Stimulated activated CD8-positive, alpha-beta memory T cell treated with anti-CD3 and anti-CD28 coated beads, Interleukin-7, amount 100 ng/mL, for 48 hours (primary cell): Measurements from ENCODE around the gene FLOT2.
"Not testable (repeated sequence)": the region's sequence is repeated elsewhere in the genome, so short reads cannot be mapped to it uniquely, and the experiment has no call there.

Experiments used
- DNase-seq, 2 donors: peaks; one replicate each; pipeline ENCODE4 v3.0.0-alpha.2; 2020; ENCODE audit warnings: low read depth in 1 of 2; ENCODE audit errors: extremely low read depth in 1 of 2

Gene FLOT2

GRCh38 chr17:28877150-28877711, 20.3 kb downstream of the FLOT2 start:
- not testable (repeated sequence) for DNase-seq

- no peak for DNase-seq
Observed at GRCh38 chr17:28875848-28876550, 21.5 kb downstream of the FLOT2 start.

DNA sequence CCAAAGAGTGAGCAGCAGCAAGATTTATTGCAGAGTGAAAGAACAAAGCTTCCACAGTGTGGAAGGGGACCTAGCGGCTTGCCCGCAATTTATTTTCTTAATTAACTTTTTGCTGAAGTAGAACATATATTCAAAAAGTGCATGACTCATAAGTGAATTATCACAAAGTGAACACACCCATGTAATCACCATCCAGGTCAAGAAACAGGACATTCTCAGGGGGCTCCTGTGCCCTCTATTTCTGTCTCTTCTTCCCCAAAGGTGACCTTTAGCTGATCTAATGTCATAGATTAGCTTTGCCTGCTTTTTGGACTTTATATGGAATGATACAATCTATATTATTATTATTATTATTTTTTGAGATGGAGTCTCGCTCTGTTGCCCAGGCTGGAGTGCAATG, 22.8 kb downstream of the FLOT2 start:
- no peak for DNase-seq

DNA sequence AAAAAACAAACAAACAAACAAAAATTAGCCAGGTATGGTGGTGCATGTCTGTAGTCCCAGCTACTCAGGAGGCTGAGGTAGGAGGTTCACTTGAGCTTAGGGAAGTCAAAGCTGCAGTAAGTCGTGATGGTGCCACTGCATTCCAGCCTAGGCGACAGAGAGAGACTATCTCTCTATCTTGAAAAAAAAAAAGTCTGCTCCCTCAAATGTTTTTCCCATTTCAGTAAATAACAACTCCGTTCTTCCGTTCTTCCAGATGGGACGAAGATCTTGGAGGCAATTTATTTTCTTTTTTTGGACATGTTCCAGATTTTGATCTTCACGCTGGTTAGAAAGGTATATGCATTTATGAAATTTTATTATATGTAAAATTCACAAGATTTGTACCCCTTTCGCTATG, 23.7 kb downstream of the FLOT2 start:
- DNase-seq = no peak

DNA sequence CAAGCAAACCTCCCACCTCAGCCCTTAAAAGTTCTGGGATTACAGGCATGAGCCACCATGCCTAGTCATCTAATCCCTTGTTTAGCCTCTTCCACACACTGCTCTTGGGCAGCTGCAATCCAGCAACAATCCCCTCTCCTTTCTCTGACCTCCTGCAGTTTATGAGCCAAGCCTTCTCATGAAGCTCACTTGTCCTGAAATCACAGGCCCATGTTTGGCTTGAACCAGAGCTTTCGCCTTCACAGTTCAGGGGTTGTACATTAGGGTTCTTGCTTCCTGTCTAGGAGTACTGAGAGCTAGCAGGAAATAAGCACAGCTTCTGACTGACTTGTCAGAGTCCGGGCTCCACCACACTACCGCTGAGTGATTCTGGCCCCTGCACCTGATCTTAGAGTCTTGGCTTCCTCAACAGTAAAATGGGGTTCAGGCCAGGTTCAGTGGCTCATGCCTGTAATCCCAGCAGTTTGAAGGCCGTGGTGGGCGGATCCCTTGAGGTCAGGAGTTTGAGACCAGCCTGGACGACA, 26.4 kb downstream of the FLOT2 start:
- DNase-seq = peak in 1 of 2 donors; percentile 35

DNA sequence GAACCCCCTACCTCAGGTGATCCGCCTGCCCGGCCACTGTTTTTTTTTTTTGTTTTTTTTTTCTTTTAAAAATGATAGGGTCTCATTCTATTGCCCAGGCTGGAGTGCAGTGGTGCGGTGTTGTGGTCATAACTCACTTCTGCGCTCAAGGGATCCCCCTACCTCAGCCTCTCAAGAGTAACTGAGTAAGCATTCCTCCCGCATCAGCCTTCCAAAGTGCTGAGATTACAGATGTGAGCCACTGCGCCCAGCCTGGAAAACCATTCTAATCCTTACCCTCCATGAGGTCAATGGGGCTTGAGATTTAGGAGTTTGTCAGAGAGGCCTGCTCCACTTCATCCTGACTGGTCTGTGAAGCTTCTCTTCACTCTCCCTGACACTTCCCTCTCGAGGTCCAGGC, 30.3 kb downstream of the FLOT2 start:
- no peak for DNase-seq

- DNase-seq = no peak
Observed at GRCh38 chr17:28865946-28866752, 31.4 kb downstream of the FLOT2 start.

- no peak for DNase-seq
Observed at GRCh38 chr17:28864991-28865849, 32.3 kb downstream of the FLOT2 start.

DNA sequence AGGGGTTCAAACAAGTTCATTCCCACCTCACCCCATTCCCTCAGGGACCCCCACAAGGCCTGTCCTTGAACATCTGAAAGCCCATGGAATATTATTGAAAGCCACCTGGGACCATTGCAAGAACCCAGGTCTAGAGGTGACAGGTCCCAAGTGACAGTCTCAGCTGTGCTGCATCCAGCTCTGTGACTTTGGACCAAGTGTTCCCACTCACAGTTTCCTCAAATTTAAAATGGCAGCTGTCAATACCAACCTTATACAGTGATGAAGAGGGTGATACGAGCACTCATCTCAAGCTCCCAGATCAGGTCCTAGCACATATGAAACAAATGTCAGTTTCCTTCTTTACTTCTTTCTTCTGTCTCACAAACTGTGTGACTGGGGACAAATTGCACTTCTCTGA, 33.6 kb downstream of the FLOT2 start:
- no peak for DNase-seq

- no peak for DNase-seq
Observed at GRCh38 chr17:28862561-28862960, 35.0 kb downstream of the FLOT2 start.

DNA sequence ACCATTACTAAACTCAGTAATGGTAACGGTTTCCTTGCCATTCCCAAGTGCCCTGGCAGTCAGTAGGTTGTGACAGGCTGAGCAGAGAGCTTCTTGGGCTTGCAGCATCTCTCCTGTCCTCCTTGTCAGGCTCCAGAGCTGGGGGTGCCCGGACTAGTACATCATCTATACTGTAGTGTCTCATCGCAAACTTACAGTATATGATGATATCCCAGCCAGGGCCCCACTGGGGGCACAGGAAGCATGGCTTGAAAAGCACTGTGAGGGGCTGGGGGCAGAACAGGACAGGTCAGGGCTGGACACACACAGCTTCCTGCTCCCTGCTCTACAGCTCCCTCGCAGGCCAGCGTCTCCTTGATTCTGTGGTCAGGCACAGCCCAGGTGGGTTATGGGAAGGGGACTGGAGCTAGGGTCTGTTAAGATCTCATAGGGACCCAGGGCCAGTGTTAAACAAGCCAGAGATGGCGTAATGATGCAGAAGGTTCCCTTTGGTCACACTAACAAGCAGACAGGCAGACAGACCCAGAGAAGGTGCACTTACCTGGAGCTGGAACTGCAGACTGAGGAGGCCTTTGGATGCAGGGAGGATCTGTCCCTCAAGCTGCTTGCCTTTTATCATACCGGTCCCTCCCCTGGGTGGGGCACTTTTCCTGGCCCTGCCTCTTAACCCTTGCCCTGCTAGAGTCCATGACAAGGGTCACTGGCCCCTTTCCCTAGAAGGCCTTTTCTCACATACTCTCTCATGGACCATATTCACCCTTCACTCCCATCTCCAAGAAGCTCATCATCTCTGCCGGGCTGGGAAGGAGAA, 35.9 kb downstream of the FLOT2 start:
- DNase-seq = no peak

DNA sequence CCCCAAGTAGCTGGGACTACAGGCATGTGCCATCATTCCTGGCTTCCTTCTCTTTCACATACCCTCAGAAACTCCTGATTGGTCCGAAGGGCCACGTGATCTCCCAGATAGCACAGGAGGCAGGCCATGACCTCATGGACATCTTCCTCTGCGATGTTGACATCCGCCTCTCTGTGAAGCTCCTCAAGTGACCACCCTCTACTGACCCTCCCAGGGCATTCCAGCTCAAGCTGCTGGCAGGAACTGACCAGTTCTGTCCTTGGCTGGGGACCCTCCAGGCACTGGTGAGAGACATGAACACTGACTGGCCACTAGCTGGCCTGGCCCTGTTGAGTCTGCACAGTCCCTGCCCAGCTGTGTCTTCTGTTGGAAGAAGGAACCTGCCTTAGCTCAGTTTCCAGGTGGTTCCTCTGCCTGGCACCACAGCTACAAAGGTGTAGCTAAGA, 37.1 kb downstream of the FLOT2 start:
- DNase-seq = no peak

DNA sequence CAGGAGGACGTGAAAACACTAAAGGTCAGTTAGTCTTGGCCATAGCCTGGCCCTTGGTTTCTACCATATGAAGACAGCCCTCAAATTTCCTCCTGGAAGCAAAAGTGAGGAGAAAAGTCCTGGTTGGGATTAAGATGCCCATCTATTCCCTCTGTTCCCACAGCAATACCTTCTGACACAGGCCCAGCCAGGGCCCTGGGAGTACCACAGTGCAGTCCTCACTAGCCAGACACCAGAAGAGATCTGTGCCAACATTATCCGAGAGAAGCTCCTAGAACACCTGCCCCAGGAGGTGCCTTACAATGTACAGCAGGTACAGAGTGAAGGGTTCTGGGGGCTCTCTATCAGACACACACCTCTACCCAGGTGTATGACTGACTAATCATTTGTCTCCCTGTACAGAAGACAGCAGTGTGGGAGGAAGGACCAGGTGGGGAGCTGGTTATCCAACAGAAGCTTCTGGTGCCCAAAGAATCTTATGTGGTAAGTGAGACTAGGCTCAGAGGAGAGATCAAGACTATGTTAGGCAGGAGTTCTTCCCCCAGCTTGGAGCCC, 38.7 kb downstream of the FLOT2 start:
- no peak for DNase-seq

GRCh38 chr17:28857905-28858800, 39.4 kb downstream of the FLOT2 start:
- DNase-seq = no peak

DNA sequence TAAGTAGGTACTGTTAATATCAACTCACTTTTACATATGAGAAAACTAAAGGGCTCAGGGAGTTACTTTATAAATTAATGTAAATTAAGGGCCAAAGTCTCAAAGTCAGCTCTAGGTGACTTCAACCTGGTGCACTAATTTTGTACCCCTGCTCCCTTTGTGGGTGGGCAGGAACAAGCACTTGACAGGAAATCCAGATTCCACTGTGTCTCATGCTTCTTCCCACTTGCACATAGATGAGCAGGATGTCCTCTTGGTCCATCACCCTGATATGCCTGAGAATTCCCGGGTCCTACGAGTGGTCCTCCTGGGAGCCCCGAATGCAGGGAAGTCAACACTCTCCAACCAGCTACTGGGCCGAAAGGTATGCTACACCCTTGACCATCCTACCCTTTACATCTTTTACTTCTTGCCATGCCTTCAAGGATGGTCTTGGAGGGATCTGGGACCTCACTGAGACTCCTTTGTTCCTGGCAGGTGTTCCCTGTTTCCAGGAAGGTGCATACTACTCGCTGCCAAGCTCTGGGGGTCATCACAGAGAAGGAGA, 41.4 kb downstream of the FLOT2 start:
- no peak for DNase-seq

GRCh38 chr17:28855336-28855679, 42.2 kb downstream of the FLOT2 start:
- DNase-seq = no peak

DNA sequence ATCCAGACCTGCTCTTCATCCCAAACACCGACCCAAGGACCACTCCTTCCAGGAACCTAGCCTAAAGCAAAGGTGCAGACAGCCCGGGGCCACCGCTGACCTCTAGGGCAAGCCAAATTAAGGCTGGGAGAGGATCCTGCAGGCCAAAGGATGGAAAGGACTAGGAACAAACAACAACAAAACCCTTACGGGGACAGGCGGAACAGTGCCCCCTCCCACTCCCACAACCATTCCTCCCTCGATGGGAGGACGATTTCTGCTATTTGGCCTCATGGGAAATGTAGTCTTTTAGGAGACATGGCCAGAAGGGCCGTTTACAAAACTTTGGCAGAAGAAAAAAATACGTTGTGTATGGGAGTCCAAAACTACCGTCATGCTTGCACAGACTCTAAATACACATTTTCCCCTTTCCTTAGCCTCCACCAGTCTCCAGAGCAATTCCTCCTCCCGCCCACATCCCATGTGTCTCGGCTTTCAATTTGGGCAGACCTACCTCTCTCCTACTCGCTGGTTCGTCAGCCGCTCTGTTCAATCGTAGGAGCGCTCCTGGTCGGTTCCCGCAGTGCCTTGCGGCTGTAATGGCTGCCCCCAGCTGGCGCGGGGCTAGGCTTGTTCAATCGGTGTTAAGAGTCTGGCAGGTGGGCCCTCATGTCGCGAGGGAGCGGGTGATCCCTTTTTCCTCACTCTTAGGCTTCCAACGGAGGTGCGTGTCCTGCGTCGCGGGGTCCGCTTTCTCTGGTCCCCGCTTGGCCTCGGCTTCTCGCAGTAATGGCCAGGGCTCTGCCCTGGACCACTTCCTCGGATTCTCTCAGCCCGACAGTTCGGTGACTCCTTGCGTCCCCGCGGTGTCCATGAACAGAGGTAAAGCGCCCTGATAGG, 42.8 kb downstream of the FLOT2 start, which contains the start of gene ERAL1:
Gene ERAL1, plus strand, starts transcription at position 560 of the 879 bp plus-strand sequence. Its CDS starts 19 bp downstream, at position 579.
- peak; percentile 68 to 76 for DNase-seq
